Choroid plexus epithelial cell (primary cell): ENCODE data around the gene ERC2.
A peak's percentile ranks its signal among the peaks of the same experiment; 100 is the strongest.

Experiments
- DNase-seq: peaks from one replicate; pipeline ENCODE4 v3.0.0-alpha.2; 2010; ENCODE audit warnings: low read depth
- H3K4me3 ChIP-seq: 2 replicates; pipeline ENCODE4 v1.5.1; 2011; ENCODE audit warnings: low read depth, mild to moderate bottlenecking, control low read depth, low read length, moderate library complexity
- CTCF ChIP-seq: conservative IDR thresholded peaks from 2 replicates; pipeline ENCODE4 v1.5.1; 2011; ENCODE audit warnings: low read depth, mild to moderate bottlenecking, control low read depth, inconsistent platforms, low read length, moderate library complexity

Gene ERC2

GRCh38 chr3:56164436-56164835 is 303.8 kb downstream of the ERC2 start:
- H3K4me3 ChIP-seq: no peak overlapping the region
- DNase-seq: no peak
- TF ChIP-seq CTCF: no peak

DNA sequence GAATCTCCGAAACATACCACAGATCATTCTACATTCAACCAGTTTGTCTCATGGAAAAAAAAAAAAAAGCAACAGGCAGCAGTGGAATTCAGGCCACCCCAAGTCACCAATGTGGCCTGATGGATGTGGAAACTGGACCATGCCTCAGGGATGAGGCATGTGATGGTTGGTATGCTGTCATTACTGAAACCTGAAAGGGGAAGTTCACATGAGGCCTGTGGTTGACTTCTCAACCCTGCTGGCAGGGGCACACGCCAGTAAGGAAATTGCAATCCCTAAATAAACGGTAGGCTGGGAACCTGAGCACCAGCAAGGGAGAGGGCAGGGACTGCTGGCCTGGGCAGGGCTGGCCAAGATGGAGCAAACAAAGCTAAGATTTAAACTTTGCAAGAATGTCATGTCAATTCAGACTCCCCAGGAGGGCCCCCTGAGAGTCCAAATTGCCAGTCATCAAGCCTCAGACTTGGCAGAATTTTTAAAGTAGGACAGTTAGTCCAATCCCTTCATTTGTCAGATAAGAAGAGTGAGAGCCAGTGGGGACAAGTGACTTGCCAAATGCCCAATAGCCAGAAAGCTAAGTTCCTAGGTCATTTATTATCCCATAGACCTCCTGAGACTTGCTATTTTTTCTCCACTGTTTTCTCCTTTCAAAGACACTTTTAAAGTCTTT is 310.4 kb downstream of the ERC2 start:
- no peak overlapping the region for H3K4me3 ChIP-seq
- peak; percentile 23 for DNase-seq
- TF ChIP-seq CTCF: no peak

DNA sequence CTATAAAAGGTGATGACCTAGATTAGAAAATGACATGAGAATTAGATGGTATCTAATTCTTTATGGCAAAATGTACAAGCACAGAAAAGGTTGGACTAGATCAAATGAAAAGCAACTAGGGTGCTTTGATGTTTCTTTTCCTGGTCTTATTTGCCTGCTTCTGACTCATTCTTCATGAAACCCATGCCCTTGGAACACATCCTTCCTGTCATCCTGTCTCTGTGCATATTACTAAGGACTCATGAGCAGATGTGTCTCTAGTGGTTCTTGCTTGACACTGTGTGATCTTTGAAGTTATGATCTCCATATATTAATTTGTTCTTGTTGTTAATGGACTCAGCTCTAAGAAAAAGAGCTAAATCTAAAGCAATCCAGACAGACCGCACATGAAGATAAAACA is 314.0 kb downstream of the ERC2 start:
- TF ChIP-seq CTCF: no peak
- H3K4me3 ChIP-seq: no peak overlapping the region
- DNase-seq: peak; percentile 27

- no peak overlapping the region for H3K4me3 ChIP-seq
- TF ChIP-seq CTCF: no peak
- DNase-seq: no peak
These were observed 320.9 kb downstream of the ERC2 start for GRCh38 chr3:56147354-56147753.

GRCh38 chr3:56145410-56145809 is 322.9 kb downstream of the ERC2 start:
- no peak for TF ChIP-seq CTCF
- DNase-seq: no peak
- no peak overlapping the region for H3K4me3 ChIP-seq

DNA sequence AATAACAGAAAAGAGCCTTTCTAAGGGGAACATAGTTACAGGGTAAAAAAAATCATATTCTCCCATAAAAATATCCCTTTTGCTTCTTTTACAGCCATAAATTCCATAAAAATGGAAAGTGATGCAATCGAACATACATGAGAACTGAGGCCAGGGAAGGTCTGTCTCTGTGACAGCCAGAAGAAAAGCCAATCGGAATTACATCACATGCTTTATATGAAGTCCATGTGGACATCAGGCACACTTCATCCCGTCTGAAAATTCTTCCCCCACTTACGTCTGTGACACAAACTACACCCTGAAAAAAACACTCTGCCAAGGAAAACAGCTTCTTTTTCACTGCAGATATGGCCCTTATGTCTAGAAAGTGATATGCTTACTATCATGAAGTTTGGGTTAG is 323.5 kb downstream of the ERC2 start:
- no peak overlapping the region for H3K4me3 ChIP-seq
- DNase-seq: no peak
- TF ChIP-seq CTCF: no peak

DNA sequence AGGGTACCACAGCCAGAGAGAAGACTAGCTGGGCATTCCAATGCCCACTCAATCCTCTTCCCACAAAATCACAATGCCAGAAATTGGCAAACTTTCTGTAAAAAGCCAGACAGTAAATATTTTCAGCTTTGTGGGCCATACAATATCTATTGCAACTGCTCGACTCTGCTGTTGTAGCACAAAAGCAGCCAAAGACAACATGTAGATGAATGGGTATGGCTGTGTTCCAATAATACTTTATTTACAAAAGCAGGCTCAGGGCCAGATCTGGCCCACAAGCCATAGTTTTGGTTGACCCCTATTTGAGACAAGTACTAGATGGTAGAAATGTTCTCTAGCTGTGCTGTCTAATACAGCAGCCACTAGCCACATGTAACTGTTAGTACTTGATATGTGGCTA is 330.9 kb downstream of the ERC2 start:
- no peak for TF ChIP-seq CTCF
- no peak overlapping the region for H3K4me3 ChIP-seq
- DNase-seq: peak; percentile 83
